Right lobe of liver (tissue), 6 donors: ENCODE results near the gene DEFB110. TPM values are rescaled to one million over a fixed set of nuclear protein-coding genes. Genes with fewer than 3 reads are reported as not detected.

ENCODE experiments used
- ATAC-seq, 4 donors: fragments of 200-7000 bp; cut with Tn5 transposase; one replicate each; pipeline ENCODE4 v1.9.1; 2020; ENCODE audit warnings: mild to moderate bottlenecking in 4 of 4, moderate library complexity in 4 of 4
- DNase-seq, 3 donors: peaks; one replicate each; pipeline ENCODE4 v3.0.0-alpha.2; 2020
- H3K27ac ChIP-seq, 3 donors: fragments of 200-600 bp; one replicate each; pipeline ENCODE4 v1.8.0; 2022
- H3K27me3 ChIP-seq, 2 donors: fragments of 200-600 bp; one replicate each; pipeline ENCODE4 v1.8.0; 2022
- H3K36me3 ChIP-seq, 4 donors: fragments of 200-600 bp; sonication (generic) in 1 of 4; one replicate each; pipeline versions ENCODE4 v1.5.1 to v1.8.0; 2017 to 2022; ENCODE audit warnings: control low read depth in 1 of 4
- H3K4me1 ChIP-seq, 4 donors: fragments of 200-600 bp; sonication (generic) in 1 of 4; one replicate each; pipeline versions ENCODE4 v1.5.1 to v1.8.0; 2017 to 2022; ENCODE audit warnings: control low read depth in 1 of 4
- H3K4me3 ChIP-seq, 3 donors: fragments of 200-600 bp; one replicate each; pipeline ENCODE4 v1.8.0; 2022
- H3K9me3 ChIP-seq, 4 donors: fragments of 200-600 bp; sonication (generic) in 1 of 4; one replicate each; pipeline versions ENCODE4 v1.5.1 to v1.8.0; 2017 to 2022; ENCODE audit warnings: control low read depth in 1 of 4
- CTCF ChIP-seq, 4 donors: fragments of 200-600 bp in 3 of 4; fragments of 450-650 bp in 1 of 4; IDR thresholded peaks; one replicate each; pipeline versions ENCODE4 v1.5.1 to v1.8.0; 2016 to 2022; ENCODE audit warnings: antibody characterized with exemption in 4 of 4, mild to moderate bottlenecking in 2 of 4
- POLR2A ChIP-seq: fragments of 450-650 bp; IDR thresholded peaks from one replicate; pipeline ENCODE4 v1.6.1; 2017; ENCODE audit warnings: antibody characterized with exemption, mild to moderate bottlenecking
- WGBS: methylation state at CpG from one replicate; pipeline ENCODE4 v1.1.6; 2018; ENCODE audit warnings: low coverage, low lambda C conversion rate; ENCODE audit not compliant: insufficient coverage; ENCODE audit errors: missing lambda C conversion rate; 5-methylcytosine and 5-hydroxymethylcytosine counted together
- intact Hi-C, 2 donors: fragments of 100-400 bp; cut with DNase I; formaldehyde crosslinking; loops; one replicate each; pipeline versions ENCODE4 v1.11.2 to v1.14.1; 2022
- total RNA-seq, 6 experiments: library from RNA; depleted of rRNA in 2 of 6; stranded (reverse); fragments of >200 nt in 2 of 6; fragmentation: NEBNext Ultra II Directional in 3 of 6; extraction: Animal tissue kit (Norgen Biotek cat#: 25700) in 3 of 6; gene quantifications; one replicate each; pipeline versions ENCODE4 v1.1.0 to v1.2.4, GENCODE V29; 2016 to 2023
- donor health status: DM: no; HTN: yes; CAD: no.
- donor health status: DM: no; HTN: no; CAD: no.
- donor health status: DM: no; HTN: no; CAD: no.
- donor health status: DM: no; HTN: yes; CAD: no.
- donor health status: DM: no; HTN: yes; CAD: no.

DEFB110 gene
- total RNA-seq, 6 experiments from 2014 or later = not detected

GRCh38 chr6:50047026-50047425 is 25.2 kb upstream of the DEFB110 start:
- Histone ChIP-seq H3K27me3 (no peaks in the 10 kb centered on the region), H3K9me3 (no peaks in the 10 kb centered on the region), H3K36me3 (no peaks in the 10 kb centered on the region), H3K4me1 (no peaks in the 10 kb centered on the region), H3K4me3 (no peak overlapping the region), H3K27ac (no peak overlapping the region)
- intact Hi-C loops = no loop called here
- TF ChIP-seq POLR2A (no peak), CTCF (IDR thresholded peaks at IDR 0.05) (no peak)
- 56% methylated on average over 2 of the region's 3 CpGs for WGBS
- DNase-seq = peak in 1 of 3 donors; percentile 37
- ATAC-seq = no peak

GRCh38 chr6:50030777-50031562 is 9.2 kb upstream of the DEFB110 start:
- no peak overlapping the region for H3K4me3 ChIP-seq
- no peak for DNase-seq
- intact Hi-C loops = no loop called here
- H3K27me3 ChIP-seq = no peaks in the 10 kb centered on the region
- no peak overlapping the region for H3K27ac ChIP-seq
- H3K4me1 ChIP-seq = no peaks in the 10 kb centered on the region
- no peaks in the 10 kb centered on the region for H3K36me3 ChIP-seq
- WGBS = 29% methylated on average over 17 of the region's 18 CpGs
- peak; percentile 24 to 49 (median 37) for ATAC-seq
- TF ChIP-seq POLR2A (no peak), CTCF (IDR thresholded peaks at IDR 0.05) (peak in 3 of 4 donors; percentile 13 to 30 (median 18))
- H3K9me3 ChIP-seq = no peaks in the 10 kb centered on the region

GRCh38 chr6:50030350-50030749 is 8.6 kb upstream of the DEFB110 start:
- TF ChIP-seq POLR2A (no peak), CTCF (IDR thresholded peaks at IDR 0.05) (no peak)
- Histone ChIP-seq H3K36me3 (no peaks in the 10 kb centered on the region), H3K27ac (no peak overlapping the region), H3K27me3 (no peaks in the 10 kb centered on the region), H3K4me3 (no peak overlapping the region), H3K4me1 (no peaks in the 10 kb centered on the region), H3K9me3 (no peaks in the 10 kb centered on the region)
- ATAC-seq (peak in 1 of 4 donors; percentile 17), DNase-seq (no peak)
- 73% methylated on average over 3 of the region's 14 CpGs for WGBS
- intact Hi-C loops = no loop called here

- intact Hi-C loops = no loop called here
- TF ChIP-seq POLR2A (no peak), CTCF (IDR thresholded peaks at IDR 0.05) (no peak)
- WGBS = 73% methylated on average over 4 of the region's 4 CpGs
- ATAC-seq (no peak), DNase-seq (no peak)
- H3K9me3 ChIP-seq = no peaks in the 10 kb centered on the region
- H3K4me3 ChIP-seq = no peak overlapping the region
- H3K36me3 ChIP-seq = no peaks in the 10 kb centered on the region
- no peaks in the 10 kb centered on the region for H3K27me3 ChIP-seq
- H3K27ac ChIP-seq = no peak overlapping the region
- no peaks in the 10 kb centered on the region for H3K4me1 ChIP-seq
Observed at GRCh38 chr6:50025258-50025657, 3.5 kb upstream of the DEFB110 start.
